Neural crest cell (in vitro differentiated cells): ENCODE results near the gene CNGB1. TPM values are rescaled to one million over a fixed set of nuclear protein-coding genes. Genes with fewer than 3 reads are reported as not detected.
"Not testable (repeated sequence)": the region's sequence is repeated elsewhere in the genome, so short reads cannot be mapped to it uniquely, and the experiment has no call there.

ENCODE experiments used
- DNase-seq: peaks from one replicate; pipeline ENCODE4 v3.0.0; 2021; ENCODE audit warnings: low read depth, mixed read lengths, low spot score
- H3K27ac Mint-ChIP-seq: one replicate; pipeline ENCODE4 v1.8.0; 2021; ENCODE audit warnings: mild to moderate bottlenecking, mixed read lengths; ENCODE audit not compliant: unreplicated experiment
- H3K27me3 Mint-ChIP-seq: 2 replicates; pipeline ENCODE4 v1.8.0; 2021; ENCODE audit warnings: low read depth, mild to moderate bottlenecking, mixed read lengths
- H3K36me3 Mint-ChIP-seq: 2 replicates; pipeline ENCODE4 v1.8.0; 2021; ENCODE audit warnings: low read depth, mild to moderate bottlenecking, mixed read lengths
- H3K4me1 Mint-ChIP-seq: 2 replicates; pipeline ENCODE4 v1.8.0; 2021; ENCODE audit warnings: mixed read lengths
- H3K4me3 Mint-ChIP-seq: one replicate; pipeline ENCODE4 v1.8.0; 2021; ENCODE audit warnings: mild to moderate bottlenecking, mixed read lengths
- H3K9me3 Mint-ChIP-seq: 2 replicates; pipeline ENCODE4 v1.8.0; 2021; ENCODE audit warnings: mixed read lengths
- total RNA-seq: library from RNA; stranded (reverse); gene quantifications from 2 replicates; pipeline ENCODE4 v1.2.1, GENCODE V29; 2021
- TF ChIP-seq, protein P1 (sequence below): fragments of 200-600 bp; sonication (generic); conservative IDR thresholded peaks from 2 replicates; pipeline ENCODE4 v1.5.0; 2021; ENCODE audit warnings: antibody characterized with exemption, mild to moderate bottlenecking

The CNGB1 gene
- total RNA-seq, 1 donor from 2014 or later = 0.21 TPM

DNA sequence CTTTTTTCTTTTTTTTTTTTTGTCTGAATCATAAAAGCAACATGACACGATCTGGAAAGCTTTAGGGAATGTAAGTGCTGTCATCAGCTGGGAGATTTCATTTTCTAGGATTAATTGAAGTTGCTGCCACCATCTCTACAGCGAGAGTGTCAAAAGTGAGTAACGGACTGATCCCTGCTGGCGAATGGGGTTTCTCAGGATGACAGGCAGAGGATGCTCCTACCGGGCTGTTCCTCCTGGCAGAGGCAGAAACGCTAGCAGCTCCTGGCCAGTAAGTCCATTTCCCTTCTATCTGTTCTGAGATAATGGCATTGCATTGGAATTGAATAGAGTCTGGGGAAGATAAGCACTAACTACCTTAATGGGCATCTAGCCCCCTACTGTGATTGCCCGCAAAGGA lies 88.1 kb downstream of the CNGB1 start:
- TF ChIP-seq, protein P1, sequence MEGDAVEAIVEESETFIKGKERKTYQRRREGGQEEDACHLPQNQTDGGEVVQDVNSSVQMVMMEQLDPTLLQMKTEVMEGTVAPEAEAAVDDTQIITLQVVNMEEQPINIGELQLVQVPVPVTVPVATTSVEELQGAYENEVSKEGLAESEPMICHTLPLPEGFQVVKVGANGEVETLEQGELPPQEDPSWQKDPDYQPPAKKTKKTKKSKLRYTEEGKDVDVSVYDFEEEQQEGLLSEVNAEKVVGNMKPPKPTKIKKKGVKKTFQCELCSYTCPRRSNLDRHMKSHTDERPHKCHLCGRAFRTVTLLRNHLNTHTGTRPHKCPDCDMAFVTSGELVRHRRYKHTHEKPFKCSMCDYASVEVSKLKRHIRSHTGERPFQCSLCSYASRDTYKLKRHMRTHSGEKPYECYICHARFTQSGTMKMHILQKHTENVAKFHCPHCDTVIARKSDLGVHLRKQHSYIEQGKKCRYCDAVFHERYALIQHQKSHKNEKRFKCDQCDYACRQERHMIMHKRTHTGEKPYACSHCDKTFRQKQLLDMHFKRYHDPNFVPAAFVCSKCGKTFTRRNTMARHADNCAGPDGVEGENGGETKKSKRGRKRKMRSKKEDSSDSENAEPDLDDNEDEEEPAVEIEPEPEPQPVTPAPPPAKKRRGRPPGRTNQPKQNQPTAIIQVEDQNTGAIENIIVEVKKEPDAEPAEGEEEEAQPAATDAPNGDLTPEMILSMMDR = no peak
- Mint-ChIP-seq H3K9me3 (no peaks in the 10 kb centered on the region), H3K36me3 (no peaks in the 10 kb centered on the region)

DNA sequence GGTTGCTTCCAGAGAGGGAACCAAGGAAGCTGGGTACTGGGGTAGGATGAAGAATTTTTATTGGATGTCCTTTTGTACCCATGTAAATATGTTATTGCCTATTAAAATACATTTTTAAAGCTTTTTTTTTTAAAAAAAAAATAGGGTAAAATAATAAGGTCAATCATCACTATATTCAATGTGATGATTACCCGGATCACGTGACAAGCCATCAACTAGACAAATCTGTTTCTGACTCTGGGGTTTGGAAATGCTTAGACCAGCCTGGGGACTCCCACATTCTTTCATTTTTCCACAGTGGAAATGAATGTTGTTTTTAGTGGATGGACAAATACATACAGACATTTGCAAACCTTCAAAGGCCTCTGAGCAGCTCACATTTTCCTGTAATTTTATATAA lies 88.7 kb downstream of the CNGB1 start:
- TF ChIP-seq, protein P1 = no peak
- H3K9me3 Mint-ChIP-seq = no peaks in the 10 kb centered on the region
- DNase-seq = no peak
- peaks cover 4% of the 10 kb centered on the region for H3K4me1 Mint-ChIP-seq
- peaks cover 21% of the 10 kb centered on the region for H3K27me3 Mint-ChIP-seq
- H3K36me3 Mint-ChIP-seq = no peaks in the 10 kb centered on the region
- no peak overlapping the region for H3K4me3 Mint-ChIP-seq
- no peak overlapping the region for H3K27ac Mint-ChIP-seq

More for the DNA sequence above, 88.1 kb downstream of the CNGB1 start:
- Mint-ChIP-seq H3K27ac (no peak overlapping the region), H3K27me3 (peaks cover 21% of the 10 kb centered on the region), H3K4me3 (no peak overlapping the region), H3K4me1 (peaks cover 4% of the 10 kb centered on the region)
- no peak for DNase-seq

DNA sequence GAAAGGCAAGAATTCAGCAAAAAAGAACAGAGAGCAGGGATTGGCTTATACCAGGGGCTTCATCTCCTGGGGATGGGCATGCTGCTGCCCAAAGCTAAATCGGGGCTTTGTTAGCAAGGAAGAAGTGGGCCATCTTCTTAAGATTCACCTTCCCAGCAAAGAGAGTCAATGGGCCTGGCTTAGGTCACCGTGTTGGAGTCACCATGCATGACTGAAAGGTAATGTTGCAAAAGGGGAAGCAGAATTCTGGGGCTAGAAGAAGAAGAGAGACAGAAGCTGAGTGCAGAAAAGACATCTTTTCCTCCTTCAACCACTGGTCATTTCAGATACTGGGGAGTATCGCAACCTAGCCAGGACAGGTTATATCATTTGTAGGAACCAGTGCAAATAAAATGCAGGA lies 92.3 kb downstream of the CNGB1 start:
- H3K36me3 Mint-ChIP-seq = no peaks in the 10 kb centered on the region
- no peak overlapping the region for H3K27ac Mint-ChIP-seq
- no peak overlapping the region for H3K4me3 Mint-ChIP-seq
- no peaks in the 10 kb centered on the region for H3K4me1 Mint-ChIP-seq
- H3K9me3 Mint-ChIP-seq = no peaks in the 10 kb centered on the region
- peaks cover 25% of the 10 kb centered on the region for H3K27me3 Mint-ChIP-seq
- no peak for DNase-seq
- TF ChIP-seq, protein P1 = no peak

DNA sequence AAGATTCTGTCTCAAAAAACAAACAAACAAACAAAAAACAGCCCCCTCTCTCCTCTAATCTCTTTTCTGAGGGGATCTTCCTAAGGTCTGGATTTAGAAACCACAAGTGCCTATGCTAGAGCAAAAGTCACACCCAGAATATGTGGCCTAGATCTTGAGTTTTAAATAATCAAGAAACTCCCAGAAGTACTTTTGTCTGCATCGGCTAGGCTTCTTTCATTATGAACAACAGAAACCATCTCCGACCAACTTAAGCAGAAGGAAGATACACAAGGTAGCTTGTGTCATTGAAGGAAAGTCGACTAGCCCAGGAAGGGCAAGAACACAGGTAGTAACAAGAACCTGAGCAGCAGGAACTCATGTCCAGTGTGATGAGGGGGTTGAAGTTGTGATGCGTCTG lies 94.7 kb downstream of the CNGB1 start:
- DNase-seq = no peak
- TF ChIP-seq, protein P1 = no peak
- no peaks in the 10 kb centered on the region for H3K9me3 Mint-ChIP-seq
- no peaks in the 10 kb centered on the region for H3K4me1 Mint-ChIP-seq
- no peaks in the 10 kb centered on the region for H3K36me3 Mint-ChIP-seq
- no peak overlapping the region for H3K27ac Mint-ChIP-seq
- peaks cover 30% of the 10 kb centered on the region for H3K27me3 Mint-ChIP-seq
- no peak overlapping the region for H3K4me3 Mint-ChIP-seq

DNA sequence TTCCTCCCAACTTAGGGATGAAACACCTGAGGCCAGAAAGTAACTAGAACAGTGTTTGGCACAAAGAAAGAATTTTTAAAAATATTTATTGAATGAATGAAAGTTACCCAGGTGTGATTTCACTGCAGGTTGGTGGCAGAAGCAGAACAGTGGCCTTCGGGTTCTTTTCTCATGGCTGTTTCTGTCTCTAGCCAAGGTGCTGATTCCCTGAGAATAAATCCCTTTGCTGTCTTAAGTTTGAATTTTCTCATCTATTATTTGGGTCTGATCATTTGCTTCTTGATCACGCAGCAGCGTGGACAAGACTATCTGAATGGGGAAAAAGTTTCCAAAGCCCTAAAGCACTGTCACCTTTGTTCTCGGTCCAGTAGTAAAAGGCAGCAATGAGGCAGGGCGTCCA lies 95.6 kb downstream of the CNGB1 start:
- no peak overlapping the region for H3K4me3 Mint-ChIP-seq
- no peaks in the 10 kb centered on the region for H3K4me1 Mint-ChIP-seq
- no peak for DNase-seq
- H3K27ac Mint-ChIP-seq = no peak overlapping the region
- no peaks in the 10 kb centered on the region for H3K9me3 Mint-ChIP-seq
- TF ChIP-seq, protein P1 = no peak
- H3K36me3 Mint-ChIP-seq = no peaks in the 10 kb centered on the region
- peaks cover 28% of the 10 kb centered on the region for H3K27me3 Mint-ChIP-seq

DNA sequence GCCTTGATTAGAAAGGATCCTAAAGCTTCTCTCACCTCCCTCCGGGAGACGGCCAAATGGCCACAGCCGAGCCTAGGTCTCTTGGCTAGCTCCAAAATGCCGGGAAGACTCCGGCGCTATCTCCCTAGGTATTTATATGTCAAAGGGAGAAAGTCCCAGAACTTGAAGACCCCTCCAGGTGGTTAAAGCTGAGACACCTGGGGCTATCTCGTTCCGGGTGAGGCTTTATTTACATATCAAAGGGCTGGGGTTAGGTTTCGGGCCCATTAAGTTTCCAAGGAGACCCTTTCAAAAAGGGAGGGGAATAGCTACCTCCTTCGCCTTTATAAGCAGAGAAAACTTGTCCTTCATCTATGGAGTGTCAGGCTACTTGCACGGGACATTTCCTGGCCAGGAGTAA lies 97.7 kb downstream of the CNGB1 start:
- TF ChIP-seq, protein P1 = no peak
- Mint-ChIP-seq H3K36me3 (no peaks in the 10 kb centered on the region), H3K4me1 (no peaks in the 10 kb centered on the region), H3K27me3 (peaks cover 26% of the 10 kb centered on the region), H3K4me3 (no peak overlapping the region), H3K27ac (no peak overlapping the region), H3K9me3 (no peaks in the 10 kb centered on the region)
- DNase-seq = no peak

DNA sequence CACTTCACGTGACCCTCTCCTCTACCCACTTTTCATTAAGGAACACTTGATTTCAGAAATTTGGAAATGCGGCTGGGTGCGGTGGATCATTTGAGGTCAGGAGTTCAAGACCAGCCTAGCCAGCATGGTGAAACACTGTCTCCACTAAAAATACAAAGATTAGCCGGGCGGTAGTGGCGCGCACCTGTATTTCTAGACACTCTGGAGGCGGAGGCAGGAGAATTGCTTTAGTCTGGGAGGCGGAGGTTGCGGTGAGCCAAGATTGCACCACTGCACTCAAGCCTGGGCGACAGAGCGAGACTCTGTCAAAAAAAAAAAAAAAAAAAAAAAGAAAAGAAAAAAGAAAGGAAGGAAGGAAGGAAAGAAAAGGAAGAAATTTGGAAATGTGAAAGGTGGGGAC lies 98.2 kb downstream of the CNGB1 start:
- not testable (repeated sequence) for H3K4me3 Mint-ChIP-seq, DNase-seq, H3K4me1 Mint-ChIP-seq, H3K9me3 Mint-ChIP-seq, H3K36me3 Mint-ChIP-seq, H3K27ac Mint-ChIP-seq
- peaks cover 26% of the 10 kb centered on the region for H3K27me3 Mint-ChIP-seq
